SIG-M5 treated with dmso at 0.1 percent for 504 hours (cell line): Measurements from ENCODE around the gene TRIML2.

Source experiments
- DNase-seq: peaks from one replicate; lab custom pipeline; 2025; ENCODE audit not compliant: unreplicated experiment; lab: John Stamatoyannopoulos, UW

TRIML2 gene, protein sequence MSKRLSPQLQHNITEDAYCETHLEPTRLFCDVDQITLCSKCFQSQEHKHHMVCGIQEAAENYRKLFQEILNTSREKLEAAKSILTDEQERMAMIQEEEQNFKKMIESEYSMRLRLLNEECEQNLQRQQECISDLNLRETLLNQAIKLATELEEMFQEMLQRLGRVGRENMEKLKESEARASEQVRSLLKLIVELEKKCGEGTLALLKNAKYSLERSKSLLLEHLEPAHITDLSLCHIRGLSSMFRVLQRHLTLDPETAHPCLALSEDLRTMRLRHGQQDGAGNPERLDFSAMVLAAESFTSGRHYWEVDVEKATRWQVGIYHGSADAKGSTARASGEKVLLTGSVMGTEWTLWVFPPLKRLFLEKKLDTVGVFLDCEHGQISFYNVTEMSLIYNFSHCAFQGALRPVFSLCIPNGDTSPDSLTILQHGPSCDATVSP

GRCh38 chr4:188109157-188109755 is at the start of gene TRIML2:
TRIML2 (minus strand) TSS chr4:188109603; CDS start chr4:188105368, 4,235 bp downstream.
- DNase-seq = no peak

DNA sequence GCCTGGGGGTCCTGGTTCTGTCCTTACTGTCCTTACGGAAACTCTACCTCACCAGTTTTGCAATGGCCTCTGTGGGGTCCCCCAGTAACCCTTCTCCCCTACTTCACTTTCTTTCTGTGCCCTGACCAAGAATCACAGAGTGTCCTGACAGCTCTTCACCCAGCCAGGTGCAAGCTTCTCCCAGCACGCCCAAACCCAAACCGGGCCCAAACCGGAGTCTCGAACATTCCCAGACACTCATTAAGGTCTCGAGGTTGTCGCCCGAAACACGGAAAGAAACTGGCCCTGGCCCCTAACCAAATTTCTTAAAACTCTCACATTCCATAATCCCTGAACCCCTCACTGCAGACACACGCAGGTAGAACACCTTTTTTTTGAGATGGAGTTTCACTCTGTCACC is 48.9 kb upstream of the TRIML2 start:
- DNase-seq = no peak

DNA sequence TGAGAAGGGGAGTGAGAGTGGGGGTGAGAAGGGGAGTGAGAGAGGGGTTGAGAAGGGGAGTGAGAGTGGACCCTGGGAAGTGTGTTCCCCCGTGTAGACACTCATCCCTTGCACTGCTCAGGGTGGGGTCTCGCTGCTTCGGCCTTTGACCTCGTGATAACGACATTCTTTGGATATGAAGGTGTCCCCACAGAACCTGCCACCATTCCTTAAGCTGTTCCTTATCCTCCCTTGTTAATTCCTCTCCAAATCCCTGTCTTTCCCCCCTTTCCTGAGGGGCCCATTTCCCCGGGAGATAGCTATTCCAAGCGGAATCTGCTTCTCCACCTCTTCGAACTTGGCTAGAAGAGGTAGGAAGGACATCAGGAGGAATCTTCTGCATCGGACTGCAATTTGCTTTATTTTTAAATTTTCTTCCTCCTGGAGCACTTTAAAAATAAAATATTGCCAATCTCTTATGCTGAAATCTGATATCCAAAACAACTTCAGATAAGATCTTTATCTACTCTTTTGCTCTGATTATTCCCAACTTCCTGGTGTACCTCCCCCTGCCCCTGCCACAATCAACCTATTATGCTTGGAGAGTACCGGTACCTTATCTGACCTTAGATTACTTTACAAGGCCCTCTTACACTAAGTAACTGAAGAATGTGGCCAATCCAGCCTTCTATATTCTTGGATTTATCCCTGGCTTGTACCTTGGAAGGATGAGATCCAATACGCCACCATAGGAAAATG is 45.4 kb upstream of the TRIML2 start:
- DNase-seq = no peak

DNA sequence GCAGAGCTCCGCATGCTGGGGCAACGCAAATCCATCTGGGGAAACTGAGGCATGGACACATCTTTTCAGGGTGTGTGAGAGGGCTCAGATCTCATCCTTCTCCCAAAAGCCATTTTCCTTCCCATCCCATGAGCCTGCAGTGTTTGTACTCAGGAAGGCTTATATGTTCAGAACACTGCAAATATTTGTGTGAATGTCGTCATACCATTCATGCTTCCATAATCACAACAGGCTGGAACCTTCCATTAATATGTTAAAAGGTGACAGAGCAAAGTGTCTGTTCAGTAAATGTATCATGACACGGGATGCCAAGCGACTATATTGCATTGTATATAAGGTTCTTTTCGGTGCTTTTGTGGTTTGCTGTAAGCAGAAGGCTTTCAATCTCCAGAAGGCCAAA is 38.4 kb upstream of the TRIML2 start:
- DNase-seq = no peak

DNA sequence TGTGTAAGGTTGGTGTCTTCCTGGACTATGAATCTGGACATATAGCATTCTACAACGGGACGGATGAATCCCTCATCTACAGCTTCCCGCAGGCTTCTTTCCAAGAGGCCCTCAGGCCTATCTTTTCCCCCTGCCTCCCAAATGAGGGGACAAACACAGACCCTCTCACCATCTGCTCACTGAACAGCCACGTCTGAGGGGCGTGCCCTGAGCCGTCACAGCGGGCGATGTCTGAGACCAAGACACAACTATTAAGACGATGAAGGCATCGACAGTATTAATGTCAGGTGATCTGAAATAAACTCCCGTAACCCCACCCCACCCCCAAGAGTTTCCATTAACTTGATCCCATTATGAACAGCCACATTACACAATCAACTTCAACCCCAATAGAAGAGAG is 37.8 kb upstream of the TRIML2 start:
- no peak for DNase-seq

GRCh38 chr4:188146618-188147017 is 37.2 kb upstream of the TRIML2 start:
- no peak for DNase-seq

GRCh38 chr4:188145601-188146000 is 36.2 kb upstream of the TRIML2 start:
- no peak for DNase-seq

- no peak for DNase-seq
These were observed 34.3 kb upstream of the TRIML2 start for GRCh38 chr4:188143731-188144130.

DNA sequence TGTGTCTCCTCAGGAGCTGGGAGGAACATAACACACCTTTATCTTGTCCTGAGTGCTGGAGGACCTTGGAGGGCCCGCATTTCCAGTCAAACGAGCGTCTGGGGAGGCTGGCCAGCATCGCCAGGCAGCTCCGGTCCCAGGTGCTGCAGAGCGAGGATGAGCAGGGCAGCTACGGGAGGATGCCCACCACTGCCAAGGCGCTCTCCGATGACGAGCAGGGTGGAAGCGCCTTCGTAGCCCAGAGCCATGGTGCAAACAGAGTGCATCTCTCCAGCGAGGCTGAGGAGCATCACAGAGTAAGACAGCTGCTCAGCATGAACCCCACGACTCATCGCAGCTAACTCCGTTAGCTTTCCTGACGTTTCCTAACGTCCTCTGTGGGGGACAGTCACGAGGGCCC is 30.3 kb upstream of the TRIML2 start:
- no peak for DNase-seq

- DNase-seq = no peak
These were observed 29.7 kb upstream of the TRIML2 start, which contains the start of gene TRIML1 for GRCh38 chr4:188139141-188139540. TRIML1 (plus strand) TSS chr4:188139441; CDS start chr4:188139559, 118 bp downstream.

GRCh38 chr4:188138227-188138626 is 28.8 kb upstream of the TRIML2 start:
- no peak for DNase-seq

DNA sequence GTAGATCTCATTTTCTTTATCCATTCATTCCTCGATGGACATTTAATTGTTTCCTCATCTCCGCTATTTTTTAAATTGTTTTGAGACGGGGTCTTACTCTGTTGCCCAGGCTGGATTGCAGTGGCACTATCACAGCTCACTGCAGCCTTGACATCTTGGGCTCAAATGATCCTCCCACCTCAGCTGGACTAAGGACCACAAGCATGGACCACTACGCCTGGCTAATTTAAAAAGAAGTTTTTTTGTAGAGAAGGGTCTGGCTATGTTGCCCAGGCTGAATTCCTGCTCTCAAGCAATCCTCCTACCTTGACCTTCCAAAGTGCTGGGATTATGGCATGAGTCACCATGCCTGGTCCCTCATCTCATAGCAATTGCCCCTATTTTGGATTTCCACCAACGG is 22.8 kb upstream of the TRIML2 start:
- no peak for DNase-seq

- DNase-seq = no peak
These were observed 21.0 kb upstream of the TRIML2 start for GRCh38 chr4:188130355-188130754.

- no peak for DNase-seq
These were observed 17.9 kb upstream of the TRIML2 start for GRCh38 chr4:188127214-188127874.

DNA sequence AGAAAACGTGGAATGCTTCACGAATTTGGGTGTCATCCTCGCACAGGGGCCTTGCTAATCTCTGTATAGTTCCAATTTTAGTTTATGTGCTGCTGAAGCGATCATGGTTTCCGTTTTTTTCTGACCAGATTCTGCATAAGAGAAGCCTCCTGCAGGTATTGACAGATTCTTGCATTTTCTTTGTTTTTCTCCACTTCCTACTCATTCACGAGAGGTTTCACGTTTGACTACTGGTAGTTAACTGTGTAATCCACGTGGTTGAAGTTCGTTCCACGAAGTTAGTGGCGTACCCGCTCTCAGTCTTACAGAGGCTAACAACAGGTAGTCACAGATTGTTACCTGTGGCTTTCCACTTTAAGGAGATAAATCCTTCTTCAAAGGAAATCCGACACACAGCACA is 12.1 kb upstream of the TRIML2 start:
- no peak for DNase-seq

- DNase-seq = no peak
These were observed 8.4 kb upstream of the TRIML2 start for GRCh38 chr4:188117631-188118324.

GRCh38 chr4:188113156-188113555 is 3.8 kb upstream of the TRIML2 start:
- no peak for DNase-seq

DNA sequence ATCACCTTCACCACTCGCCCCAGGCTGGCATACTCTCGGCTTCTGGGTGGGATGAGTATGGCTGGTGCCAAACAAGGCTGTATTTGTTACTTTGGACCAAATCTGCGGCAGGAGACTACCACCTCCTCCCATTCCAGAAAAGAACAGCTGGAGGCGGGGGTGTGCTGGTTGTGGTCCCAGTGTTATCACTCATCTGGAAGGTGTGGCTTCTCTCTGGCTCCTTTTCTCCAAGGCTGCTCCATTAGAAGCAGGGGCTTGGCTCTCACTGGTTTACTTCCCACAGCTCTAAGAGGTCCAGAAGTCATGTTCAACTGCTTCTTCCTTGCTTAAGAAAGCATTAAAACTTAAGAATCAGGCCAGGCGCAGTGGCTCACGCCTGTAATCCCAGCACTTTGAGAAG is 2.6 kb upstream of the TRIML2 start:
- DNase-seq = no peak

- no peak for DNase-seq
These were observed 1.5 kb upstream of the TRIML2 start for GRCh38 chr4:188110741-188111471.

DNA sequence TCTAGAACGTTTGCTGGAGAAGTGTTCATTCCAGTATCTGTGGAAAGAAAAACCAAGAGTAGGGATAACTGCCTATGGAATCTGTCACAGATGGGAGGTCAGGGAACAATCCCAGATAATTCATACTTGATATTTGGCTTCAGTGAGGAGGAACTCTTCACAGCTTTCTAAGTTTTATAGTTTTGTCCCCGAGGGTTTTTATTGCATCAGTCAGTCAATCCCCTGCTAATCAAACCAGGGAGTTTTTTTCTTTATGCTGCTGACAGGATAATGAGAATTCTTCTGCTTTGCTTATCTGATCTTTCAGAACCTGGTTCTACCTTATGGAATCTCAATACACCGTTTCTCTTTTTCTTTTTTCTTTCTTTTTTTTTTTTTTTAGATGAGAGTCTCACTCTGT is 633 bp upstream of the TRIML2 start:
- no peak for DNase-seq
